ENCODE data around the gene CASP5. TPM values are rescaled to one million over a fixed set of nuclear protein-coding genes. Genes with fewer than 3 reads are reported as not detected.
"Not testable (repeated sequence)": the region's sequence is repeated elsewhere in the genome, so short reads cannot be mapped to it uniquely, and the experiment has no call there.

Gene CASP5
- total RNA-seq = not detected
- polyA plus RNA-seq (2013, experiment 1 of 2) = 0.70 TPM
- polyA plus RNA-seq (2013, experiment 2 of 2) = 0.45 TPM
- total RNA-seq = 0 to 0.71 (median 0.05) reads per million in 172 experiments

- Histone ChIP-seq H3K9me3 (ENCODE audit: control insufficient read depth in 1 of 2, insufficient read depth in 1 of 2, low read length in 2 of 2) (no peaks in the 10 kb centered on the region), H3K27ac (ENCODE audit: low read depth in 1 of 2, low read length in 2 of 2) (no peak within 1 kb of the TSS), H3K36me3 (ENCODE audit: insufficient read depth, low read length) (peaks cover 20% of the 10 kb centered on the region), H3K4me3 (ENCODE audit: low read length) (no peak within 1 kb of the TSS), H3K27me3 (ENCODE audit: control insufficient read depth in 1 of 2, insufficient read depth in 2 of 2, low read length in 2 of 2) (no peaks in the 10 kb centered on the region), H3K4me1 (ENCODE audit: insufficient read depth, low read length) (no peaks in the 10 kb centered on the region)
- H3K4me3 Mint-ChIP-seq = no peak within 1 kb of the TSS
- intact Hi-C loops (cut with DNase I, micrococcal nuclease) = no loop called here
- no peak for DNase-seq
- H3K27me3 Mint-ChIP-seq = no peaks in the 10 kb centered on the region
- ChIA-PET POLR2A (interaction anchor here (1.2 kb wide), 1 partner anchor 11 kb away, joined by 3 read pairs; no protein-coding TSS in a partner anchor), CTCF (no interaction called here)
- H3K9me3 Mint-ChIP-seq = no peaks in the 10 kb centered on the region
- no peak within 1 kb of the TSS for H3K27ac Mint-ChIP-seq
- TF ChIP-seq, protein P1, sequence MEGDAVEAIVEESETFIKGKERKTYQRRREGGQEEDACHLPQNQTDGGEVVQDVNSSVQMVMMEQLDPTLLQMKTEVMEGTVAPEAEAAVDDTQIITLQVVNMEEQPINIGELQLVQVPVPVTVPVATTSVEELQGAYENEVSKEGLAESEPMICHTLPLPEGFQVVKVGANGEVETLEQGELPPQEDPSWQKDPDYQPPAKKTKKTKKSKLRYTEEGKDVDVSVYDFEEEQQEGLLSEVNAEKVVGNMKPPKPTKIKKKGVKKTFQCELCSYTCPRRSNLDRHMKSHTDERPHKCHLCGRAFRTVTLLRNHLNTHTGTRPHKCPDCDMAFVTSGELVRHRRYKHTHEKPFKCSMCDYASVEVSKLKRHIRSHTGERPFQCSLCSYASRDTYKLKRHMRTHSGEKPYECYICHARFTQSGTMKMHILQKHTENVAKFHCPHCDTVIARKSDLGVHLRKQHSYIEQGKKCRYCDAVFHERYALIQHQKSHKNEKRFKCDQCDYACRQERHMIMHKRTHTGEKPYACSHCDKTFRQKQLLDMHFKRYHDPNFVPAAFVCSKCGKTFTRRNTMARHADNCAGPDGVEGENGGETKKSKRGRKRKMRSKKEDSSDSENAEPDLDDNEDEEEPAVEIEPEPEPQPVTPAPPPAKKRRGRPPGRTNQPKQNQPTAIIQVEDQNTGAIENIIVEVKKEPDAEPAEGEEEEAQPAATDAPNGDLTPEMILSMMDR (IDR thresholded peaks at IDR 0.05) = no peak
- no peak for ATAC-seq (ENCODE audit: poor library complexity)
- H3K36me3 Mint-ChIP-seq (ENCODE audit: low read depth) = peaks cover 44% of the 10 kb centered on the region
- H3K4me1 Mint-ChIP-seq (ENCODE audit: low read depth) = peaks cover 28% of the 10 kb centered on the region
These were observed at the start of gene CASP5 for GRCh38 chr11:105023003-105023402. TSS of gene CASP5 (minus strand) at chr11:105023168. CDS start at chr11:105023136, 32 bp downstream.

GRCh38 chr11:105072080-105072479 is 49.1 kb upstream of the CASP5 start:
- H3K9me3 Mint-ChIP-seq; H3K36me3 Mint-ChIP-seq (ENCODE audit: low read depth); CTCF ChIA-PET; H3K27me3 Mint-ChIP-seq; intact Hi-C loops (cut with DNase I, micrococcal nuclease); H3K36me3 ChIP-seq (ENCODE audit: insufficient read depth, low read length); H3K27ac ChIP-seq (ENCODE audit: low read depth in 1 of 2, low read length in 2 of 2); H3K4me1 ChIP-seq (ENCODE audit: insufficient read depth, low read length); H3K27me3 ChIP-seq (ENCODE audit: control insufficient read depth in 1 of 2, insufficient read depth in 2 of 2, low read length in 2 of 2); H3K4me3 ChIP-seq (ENCODE audit: low read length); H3K4me3 Mint-ChIP-seq; H3K9me3 ChIP-seq (ENCODE audit: control insufficient read depth in 1 of 2, insufficient read depth in 1 of 2, low read length in 2 of 2); POLR2A ChIA-PET; ATAC-seq (ENCODE audit: poor library complexity); DNase-seq; H3K27ac Mint-ChIP-seq: not testable (repeated sequence)
- H3K4me1 Mint-ChIP-seq (ENCODE audit: low read depth) = peaks cover 29% of the 10 kb centered on the region

DNA sequence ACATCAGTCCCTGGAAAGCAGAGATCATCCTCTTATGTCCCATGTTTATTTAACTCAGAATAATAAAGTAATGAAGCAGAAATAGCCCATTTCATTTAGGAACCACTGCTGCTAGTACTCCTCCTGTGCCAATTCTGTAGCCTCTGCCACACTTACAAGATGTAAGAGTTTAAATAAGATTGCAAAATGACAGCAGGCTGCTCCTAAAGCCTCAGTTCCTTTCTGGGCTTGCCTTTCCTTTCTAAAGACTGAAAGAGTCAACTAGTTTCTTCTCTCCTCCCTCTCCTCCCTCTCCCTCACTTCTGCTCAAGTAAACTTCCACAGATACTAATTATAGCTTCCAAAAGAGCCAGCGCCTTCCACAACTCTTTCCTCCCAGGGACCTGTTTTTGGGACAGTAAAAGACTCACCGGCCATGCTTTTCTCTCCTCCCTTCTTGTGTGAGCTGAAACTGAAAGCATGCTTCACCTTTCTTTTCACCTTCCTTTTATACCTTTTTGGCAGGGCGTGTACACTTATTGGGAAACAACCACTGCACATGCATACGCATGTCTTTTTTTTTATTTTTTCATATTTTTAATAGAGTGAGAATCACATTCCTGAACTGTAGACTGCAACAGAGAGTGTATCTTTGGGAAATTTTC is 48.2 kb upstream of the CASP5 start:
- intact Hi-C loops (cut with DNase I, micrococcal nuclease) = no loop called here
- DNase-seq (peak in 4 of 14 experiments; percentile 7 to 85 (median 62)), ATAC-seq (ENCODE audit: poor library complexity) (peak; percentile 58)
- Mint-ChIP-seq H3K27me3 (no peaks in the 10 kb centered on the region), H3K27ac (peak overlapping the region; percentile 64), H3K4me3 (peak overlapping the region; percentile 77), H3K9me3 (no peaks in the 10 kb centered on the region), H3K36me3 (ENCODE audit: low read depth) (no peaks in the 10 kb centered on the region), H3K4me1 (ENCODE audit: low read depth) (peaks cover 29% of the 10 kb centered on the region)
- ChIA-PET CTCF (no interaction called here), POLR2A (no interaction called here)
- Histone ChIP-seq H3K4me1 (ENCODE audit: insufficient read depth, low read length) (no peaks in the 10 kb centered on the region), H3K27me3 (ENCODE audit: control insufficient read depth in 1 of 2, insufficient read depth in 2 of 2, low read length in 2 of 2) (no peaks in the 10 kb centered on the region), H3K36me3 (ENCODE audit: insufficient read depth, low read length) (no peaks in the 10 kb centered on the region), H3K4me3 (ENCODE audit: low read length) (peak overlapping the region; percentile 43), H3K27ac (ENCODE audit: low read depth in 1 of 2, low read length in 2 of 2) (peak overlapping the region in 1 of 2 donors; percentile 31), H3K9me3 (ENCODE audit: control insufficient read depth in 1 of 2, insufficient read depth in 1 of 2, low read length in 2 of 2) (no peaks in the 10 kb centered on the region)
- TF ChIP-seq, protein P1 (IDR thresholded peaks at IDR 0.05) = no peak

Data from CD4-positive, alpha-beta T cell (primary cell).